HEK293 (cell line): ENCODE data around the gene COL18A1.

Source experiments
- TCF7L2 ChIP-seq: IDR thresholded peaks from 2 replicates; pipeline ENCODE4 v1.6.1; 2011; ENCODE audit warnings: low read depth, mild to moderate bottlenecking, inconsistent platforms, low read length, moderate library complexity, borderline replicate concordance
- ZNF350 ChIP-seq: fragments of 450-650 bp; formaldehyde crosslinking; IDR thresholded peaks from 2 replicates; pipeline ENCODE4 v1.5.0; 2017; ENCODE audit warnings: missing biosample characterization, mild to moderate bottlenecking, missing genetic modification characterization
- ZNF473 ChIP-seq: fragments of 450-650 bp; formaldehyde crosslinking; IDR thresholded peaks from 2 replicates; pipeline ENCODE4 v1.5.1; 2017; ENCODE audit warnings: missing biosample characterization, missing genetic modification characterization
- ZNF658 ChIP-seq: fragments of 450-650 bp; formaldehyde crosslinking; IDR thresholded peaks from 2 replicates; pipeline ENCODE4; 2016; ENCODE audit warnings: missing biosample characterization, missing genetic modification characterization
- TF ChIP-seq, protein P1 (sequence below): fragments of 450-650 bp; formaldehyde crosslinking; IDR thresholded peaks from 2 replicates; pipeline ENCODE4 v1.5.1; 2016; ENCODE audit warnings: missing biosample characterization, missing genetic modification characterization
- TF ChIP-seq, protein P2 (sequence below): sonication (generic); formaldehyde crosslinking; IDR thresholded peaks from 2 replicates; pipeline ENCODE4 v1.8.1; 2022; ENCODE audit warnings: mild to moderate bottlenecking, moderate library complexity, missing genetic modification reagents

DNA sequence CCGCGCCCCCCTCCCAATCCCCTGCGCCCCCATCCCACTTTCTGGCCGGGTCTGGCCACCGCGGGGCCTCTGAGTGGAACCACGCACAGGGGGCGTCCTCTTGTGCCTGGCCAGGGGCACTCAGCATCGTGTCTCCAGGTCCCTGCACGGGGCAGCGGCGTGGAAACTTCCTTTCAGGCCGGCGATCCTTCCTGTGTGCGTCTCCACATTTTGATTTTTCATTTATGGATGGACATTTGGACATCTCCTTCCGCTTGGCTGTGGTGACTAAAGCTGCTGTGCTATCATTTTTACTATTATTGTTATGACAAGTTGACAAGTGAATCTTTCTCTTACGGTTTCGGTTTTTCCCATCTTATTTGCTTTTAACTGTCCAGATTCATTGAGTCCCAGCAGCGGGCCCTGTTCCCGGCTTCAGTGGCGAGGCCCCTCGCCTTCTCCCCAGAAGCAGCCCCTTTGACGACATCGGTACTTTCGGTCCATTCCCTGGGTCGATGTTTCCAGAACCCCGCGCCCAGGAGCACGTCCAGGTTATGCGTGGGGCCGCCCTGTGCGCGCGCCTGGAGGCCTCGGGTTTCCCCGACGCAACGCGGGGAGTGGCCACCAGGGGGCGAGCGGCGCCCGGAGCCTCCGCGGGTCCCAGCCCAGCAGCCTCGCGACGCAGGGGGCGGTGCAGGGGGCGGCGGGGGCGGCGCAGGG, 149.7 kb downstream of the COL18A1 start:
- TF ChIP-seq TCF7L2 (no peak), ZNF658 (tag by site-specific recombination) (no peak), ZNF350 (no peak), ZNF473 (tag by site-specific recombination) (no peak)
- TF ChIP-seq, protein P1, sequence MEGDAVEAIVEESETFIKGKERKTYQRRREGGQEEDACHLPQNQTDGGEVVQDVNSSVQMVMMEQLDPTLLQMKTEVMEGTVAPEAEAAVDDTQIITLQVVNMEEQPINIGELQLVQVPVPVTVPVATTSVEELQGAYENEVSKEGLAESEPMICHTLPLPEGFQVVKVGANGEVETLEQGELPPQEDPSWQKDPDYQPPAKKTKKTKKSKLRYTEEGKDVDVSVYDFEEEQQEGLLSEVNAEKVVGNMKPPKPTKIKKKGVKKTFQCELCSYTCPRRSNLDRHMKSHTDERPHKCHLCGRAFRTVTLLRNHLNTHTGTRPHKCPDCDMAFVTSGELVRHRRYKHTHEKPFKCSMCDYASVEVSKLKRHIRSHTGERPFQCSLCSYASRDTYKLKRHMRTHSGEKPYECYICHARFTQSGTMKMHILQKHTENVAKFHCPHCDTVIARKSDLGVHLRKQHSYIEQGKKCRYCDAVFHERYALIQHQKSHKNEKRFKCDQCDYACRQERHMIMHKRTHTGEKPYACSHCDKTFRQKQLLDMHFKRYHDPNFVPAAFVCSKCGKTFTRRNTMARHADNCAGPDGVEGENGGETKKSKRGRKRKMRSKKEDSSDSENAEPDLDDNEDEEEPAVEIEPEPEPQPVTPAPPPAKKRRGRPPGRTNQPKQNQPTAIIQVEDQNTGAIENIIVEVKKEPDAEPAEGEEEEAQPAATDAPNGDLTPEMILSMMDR (tag by site-specific recombination): peak; percentile 94
- TF ChIP-seq, protein P2, sequence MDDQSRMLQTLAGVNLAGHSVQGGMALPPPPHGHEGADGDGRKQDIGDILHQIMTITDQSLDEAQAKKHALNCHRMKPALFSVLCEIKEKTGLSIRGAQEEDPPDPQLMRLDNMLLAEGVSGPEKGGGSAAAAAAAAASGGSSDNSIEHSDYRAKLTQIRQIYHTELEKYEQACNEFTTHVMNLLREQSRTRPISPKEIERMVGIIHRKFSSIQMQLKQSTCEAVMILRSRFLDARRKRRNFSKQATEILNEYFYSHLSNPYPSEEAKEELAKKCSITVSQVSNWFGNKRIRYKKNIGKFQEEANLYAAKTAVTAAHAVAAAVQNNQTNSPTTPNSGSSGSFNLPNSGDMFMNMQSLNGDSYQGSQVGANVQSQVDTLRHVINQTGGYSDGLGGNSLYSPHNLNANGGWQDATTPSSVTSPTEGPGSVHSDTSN (CRISPR knock-in tag): no peak
